HUES64 (cell line): ENCODE measurements around the gene C1QTNF9B.
A peak's percentile ranks its signal among the peaks of the same experiment; 100 is the strongest.

Experiments
- H3K27ac ChIP-seq: 2 replicates; pipeline ENCODE4 v1.7.0; 2013; ENCODE audit warnings: low read depth, low read length, inconsistent platforms
- H3K27me3 ChIP-seq: 2 replicates; pipeline ENCODE4 v1.6.1; 2013; ENCODE audit warnings: mild to moderate bottlenecking, low read length; ENCODE audit not compliant: insufficient read depth
- H3K36me3 ChIP-seq: 2 replicates; pipeline ENCODE4 v1.6.1; 2013; ENCODE audit warnings: mild to moderate bottlenecking, low read length; ENCODE audit not compliant: insufficient read depth
- H3K4me1 ChIP-seq: 2 replicates; pipeline ENCODE4 v1.6.1; 2013; ENCODE audit warnings: mild to moderate bottlenecking, low read length, moderate library complexity; ENCODE audit not compliant: insufficient read depth
- H3K4me3 ChIP-seq: 2 replicates; pipeline ENCODE4 v1.5.1; 2013; ENCODE audit warnings: mild to moderate bottlenecking, low read length, moderate library complexity
- H3K9ac ChIP-seq: 2 replicates; pipeline ENCODE4 v1.6.1; 2013; ENCODE audit warnings: mild to moderate bottlenecking, low read depth, low read length
- H3K9me3 ChIP-seq: 2 replicates; pipeline ENCODE4 v1.6.1; 2013; ENCODE audit warnings: low read depth, low read length; ENCODE audit not compliant: insufficient read depth
- WGBS: fragments of 150-250, 120-280 bp; methylation state at CpG from one replicate; pipeline ENCODE4 v1.1.7; 2013; ENCODE audit warnings: missing lambda C conversion rate; 5-methylcytosine and 5-hydroxymethylcytosine counted together

C1QTNF9B gene

GRCh38 chr13:23871616-23872220, 25.6 kb downstream of the C1QTNF9B start:
- Histone ChIP-seq H3K9me3 (no peaks in the 10 kb centered on the region), H3K9ac (no peak overlapping the region), H3K4me3 (no peak overlapping the region), H3K27me3 (no peaks in the 10 kb centered on the region), H3K4me1 (peaks cover 7% of the 10 kb centered on the region; the same call in 1 of the 2 replicates), H3K27ac (no peak overlapping the region), H3K36me3 (peaks cover 3% of the 10 kb centered on the region)
- WGBS = 88% methylated on average over 2 of the region's 2 CpGs

GRCh38 chr13:23870356-23871140, 26.8 kb downstream of the C1QTNF9B start:
- Histone ChIP-seq H3K9ac (no peak overlapping the region), H3K36me3 (peaks cover 3% of the 10 kb centered on the region), H3K27me3 (no peaks in the 10 kb centered on the region), H3K9me3 (no peaks in the 10 kb centered on the region), H3K4me3 (no peak overlapping the region), H3K27ac (no peak overlapping the region), H3K4me1 (peaks cover 7% of the 10 kb centered on the region; the same call in 1 of the 2 replicates)
- 90% methylated on average over 12 of the region's 12 CpGs for WGBS

- Histone ChIP-seq H3K27ac (no peak overlapping the region), H3K27me3 (no peaks in the 10 kb centered on the region), H3K9ac (no peak overlapping the region), H3K9me3 (no peaks in the 10 kb centered on the region), H3K4me3 (no peak overlapping the region), H3K4me1 (peaks cover 7% of the 10 kb centered on the region; the same call in 1 of the 2 replicates), H3K36me3 (peaks cover 3% of the 10 kb centered on the region)
- WGBS = 81% methylated on average over 4 of the region's 5 CpGs
Observed at GRCh38 chr13:23868521-23868920, 28.8 kb downstream of the C1QTNF9B start.

- WGBS = 59% methylated on average over 8 of the region's 8 CpGs
- peaks cover 3% of the 10 kb centered on the region for H3K36me3 ChIP-seq
- H3K27ac ChIP-seq = no peak overlapping the region
- H3K9me3 ChIP-seq = no peaks in the 10 kb centered on the region
- no peak overlapping the region for H3K4me3 ChIP-seq
- H3K27me3 ChIP-seq = no peaks in the 10 kb centered on the region
- H3K9ac ChIP-seq = no peak overlapping the region
- peaks cover 7% of the 10 kb centered on the region; the same call in 1 of the 2 replicates for H3K4me1 ChIP-seq
Observed at GRCh38 chr13:23867027-23867491, 30.2 kb downstream of the C1QTNF9B start.

GRCh38 chr13:23866420-23867026, 30.8 kb downstream of the C1QTNF9B start:
- no peak overlapping the region for H3K27ac ChIP-seq
- H3K36me3 ChIP-seq = peaks cover 9% of the 10 kb centered on the region
- no peaks in the 10 kb centered on the region for H3K9me3 ChIP-seq
- H3K4me1 ChIP-seq = peaks cover 7% of the 10 kb centered on the region; the same call in 1 of the 2 replicates
- no peak overlapping the region for H3K4me3 ChIP-seq
- no peaks in the 10 kb centered on the region for H3K27me3 ChIP-seq
- H3K9ac ChIP-seq = no peak overlapping the region
- WGBS = 91% methylated on average over 9 of the region's 9 CpGs

- no peaks in the 10 kb centered on the region for H3K27me3 ChIP-seq
- no peak overlapping the region for H3K27ac ChIP-seq
- H3K9me3 ChIP-seq = no peaks in the 10 kb centered on the region
- H3K9ac ChIP-seq = no peak overlapping the region
- H3K4me1 ChIP-seq = peaks cover 7% of the 10 kb centered on the region; the same call in 1 of the 2 replicates
- no peak overlapping the region for H3K4me3 ChIP-seq
- 95% methylated on average over 7 of the region's 7 CpGs for WGBS
- H3K36me3 ChIP-seq = peaks cover 9% of the 10 kb centered on the region
Observed at GRCh38 chr13:23865906-23866305, 31.4 kb downstream of the C1QTNF9B start.

GRCh38 chr13:23865026-23865425, 32.3 kb downstream of the C1QTNF9B start:
- Histone ChIP-seq H3K4me1 (peaks cover 7% of the 10 kb centered on the region; the same call in 1 of the 2 replicates), H3K4me3 (no peak overlapping the region), H3K36me3 (peaks cover 9% of the 10 kb centered on the region), H3K27ac (no peak overlapping the region), H3K27me3 (no peaks in the 10 kb centered on the region), H3K9ac (no peak overlapping the region), H3K9me3 (no peaks in the 10 kb centered on the region)
- WGBS = 100% methylated on average over 1 of the region's 1 CpG

GRCh38 chr13:23861310-23861709, 36.0 kb downstream of the C1QTNF9B start:
- H3K27me3 ChIP-seq = no peaks in the 10 kb centered on the region
- 92% methylated on average over 2 of the region's 2 CpGs for WGBS

GRCh38 chr13:23859904-23860303, 37.4 kb downstream of the C1QTNF9B start:
- Histone ChIP-seq H3K27me3 (no peaks in the 10 kb centered on the region), H3K36me3 (peaks cover 19% of the 10 kb centered on the region), H3K4me3 (no peak overlapping the region), H3K9ac (no peak overlapping the region), H3K9me3 (no peaks in the 10 kb centered on the region), H3K4me1 (peaks cover 3% of the 10 kb centered on the region; the same call in 1 of the 2 replicates), H3K27ac (no peak overlapping the region)
- 98% methylated on average over 2 of the region's 2 CpGs for WGBS

More at GRCh38 chr13:23861310-23861709, 36.0 kb downstream of the C1QTNF9B start:
- H3K4me1 ChIP-seq = peaks cover 3% of the 10 kb centered on the region; the same call in 1 of the 2 replicates
- H3K9ac ChIP-seq = no peak overlapping the region
- H3K9me3 ChIP-seq = no peaks in the 10 kb centered on the region
- peaks cover 19% of the 10 kb centered on the region for H3K36me3 ChIP-seq
- no peak overlapping the region for H3K4me3 ChIP-seq
- no peak overlapping the region for H3K27ac ChIP-seq

GRCh38 chr13:23859455-23859854, 37.8 kb downstream of the C1QTNF9B start:
- Histone ChIP-seq H3K9ac (no peak overlapping the region), H3K27me3 (no peaks in the 10 kb centered on the region), H3K27ac (no peak overlapping the region), H3K4me1 (peaks cover 3% of the 10 kb centered on the region; the same call in 1 of the 2 replicates), H3K4me3 (no peak overlapping the region), H3K36me3 (peaks cover 19% of the 10 kb centered on the region), H3K9me3 (no peaks in the 10 kb centered on the region)

GRCh38 chr13:23858546-23858945, 38.8 kb downstream of the C1QTNF9B start:
- Histone ChIP-seq H3K4me3 (no peak overlapping the region), H3K9me3 (no peaks in the 10 kb centered on the region), H3K27ac (no peak overlapping the region), H3K9ac (peak overlapping the region; percentile 5; the same call in 1 of the 2 replicates), H3K27me3 (no peaks in the 10 kb centered on the region), H3K4me1 (peaks cover 3% of the 10 kb centered on the region; the same call in 1 of the 2 replicates), H3K36me3 (peaks cover 19% of the 10 kb centered on the region)
- 96% methylated on average over 5 of the region's 5 CpGs for WGBS
